ENCODE measurements around the gene TNFRSF1A. TPM values are rescaled to one million over a fixed set of nuclear protein-coding genes. Genes with fewer than 3 reads are reported as not detected.

TNFRSF1A gene
- total RNA-seq, 6 donors from 2014 or later: 140 to 425 (median 202) TPM

DNA sequence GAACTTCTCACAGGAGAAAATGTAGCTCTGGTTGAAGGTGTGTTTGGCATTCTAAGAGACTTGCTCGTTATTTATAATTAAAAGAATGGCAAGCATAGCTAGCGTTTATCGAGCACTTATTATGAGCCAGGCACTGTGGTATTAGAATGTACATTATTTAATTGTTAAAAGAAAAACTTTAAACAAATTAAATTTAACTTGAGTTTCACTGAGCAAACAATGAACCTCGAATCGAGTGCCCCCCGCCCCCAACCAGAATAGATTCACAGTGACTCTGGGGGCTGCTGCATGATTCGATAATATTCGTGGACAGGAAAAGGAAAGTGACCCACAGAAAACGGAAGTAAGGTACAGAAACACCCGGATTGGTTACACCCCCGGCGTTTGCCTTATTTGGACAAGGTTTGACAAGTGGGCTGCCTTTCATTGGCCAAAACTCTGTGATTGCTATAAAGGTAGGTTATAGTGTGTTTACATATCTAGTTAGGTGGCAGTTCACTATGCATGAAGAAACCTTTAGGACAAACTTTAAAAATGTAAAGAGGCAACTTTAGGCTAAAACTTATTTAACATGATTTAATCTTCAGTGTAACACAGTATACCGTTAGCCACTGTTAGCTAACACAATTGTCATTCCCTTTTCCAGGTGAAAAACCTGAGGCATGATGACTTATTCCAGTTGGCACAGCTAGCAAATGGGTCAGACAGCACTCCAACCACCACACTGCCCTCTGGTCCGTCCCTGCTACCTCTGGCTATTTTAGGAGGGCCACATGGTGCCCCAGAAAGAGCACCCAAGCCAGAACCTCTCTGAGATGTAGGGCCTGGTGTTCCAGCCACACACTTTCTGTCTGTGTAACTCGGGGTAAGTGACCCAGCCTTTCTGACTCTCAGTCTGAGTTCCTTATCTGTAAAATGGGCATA lies 26.4 kb upstream of the TNFRSF1A start:
- no peak for TF ChIP-seq EP300 (IDR thresholded peaks at IDR 0.05)
- TF ChIP-seq, protein P1, sequence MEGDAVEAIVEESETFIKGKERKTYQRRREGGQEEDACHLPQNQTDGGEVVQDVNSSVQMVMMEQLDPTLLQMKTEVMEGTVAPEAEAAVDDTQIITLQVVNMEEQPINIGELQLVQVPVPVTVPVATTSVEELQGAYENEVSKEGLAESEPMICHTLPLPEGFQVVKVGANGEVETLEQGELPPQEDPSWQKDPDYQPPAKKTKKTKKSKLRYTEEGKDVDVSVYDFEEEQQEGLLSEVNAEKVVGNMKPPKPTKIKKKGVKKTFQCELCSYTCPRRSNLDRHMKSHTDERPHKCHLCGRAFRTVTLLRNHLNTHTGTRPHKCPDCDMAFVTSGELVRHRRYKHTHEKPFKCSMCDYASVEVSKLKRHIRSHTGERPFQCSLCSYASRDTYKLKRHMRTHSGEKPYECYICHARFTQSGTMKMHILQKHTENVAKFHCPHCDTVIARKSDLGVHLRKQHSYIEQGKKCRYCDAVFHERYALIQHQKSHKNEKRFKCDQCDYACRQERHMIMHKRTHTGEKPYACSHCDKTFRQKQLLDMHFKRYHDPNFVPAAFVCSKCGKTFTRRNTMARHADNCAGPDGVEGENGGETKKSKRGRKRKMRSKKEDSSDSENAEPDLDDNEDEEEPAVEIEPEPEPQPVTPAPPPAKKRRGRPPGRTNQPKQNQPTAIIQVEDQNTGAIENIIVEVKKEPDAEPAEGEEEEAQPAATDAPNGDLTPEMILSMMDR (IDR thresholded peaks at IDR 0.05): no peak
- no peak for TF ChIP-seq POLR2A (IDR thresholded peaks at IDR 0.05)
- TF ChIP-seq POLR2AphosphoS5 (IDR thresholded peaks at IDR 0.05): no peak
- H3K9me3 ChIP-seq: no peaks in the 10 kb centered on the region
- WGBS, 2 donors: 47 to 59% methylated on average over 15 of the region's 15 CpGs
- H3K27me3 ChIP-seq: no peaks in the 10 kb centered on the region
- ATAC-seq (ENCODE audit: low FRiP score in 2 of 2) (no peak), DNase-seq (no peak)
- H3K4me3 ChIP-seq: peak overlapping the region in 1 of 4 donors; percentile 1
- H3K4me1 ChIP-seq: peaks cover 48 to 69% (median 64%) of the 10 kb centered on the region in 4 donors
- no peaks in the 10 kb centered on the region for H3K36me3 ChIP-seq
- peak overlapping the region; percentile 32 to 63 (median 60) for H3K27ac ChIP-seq

DNA sequence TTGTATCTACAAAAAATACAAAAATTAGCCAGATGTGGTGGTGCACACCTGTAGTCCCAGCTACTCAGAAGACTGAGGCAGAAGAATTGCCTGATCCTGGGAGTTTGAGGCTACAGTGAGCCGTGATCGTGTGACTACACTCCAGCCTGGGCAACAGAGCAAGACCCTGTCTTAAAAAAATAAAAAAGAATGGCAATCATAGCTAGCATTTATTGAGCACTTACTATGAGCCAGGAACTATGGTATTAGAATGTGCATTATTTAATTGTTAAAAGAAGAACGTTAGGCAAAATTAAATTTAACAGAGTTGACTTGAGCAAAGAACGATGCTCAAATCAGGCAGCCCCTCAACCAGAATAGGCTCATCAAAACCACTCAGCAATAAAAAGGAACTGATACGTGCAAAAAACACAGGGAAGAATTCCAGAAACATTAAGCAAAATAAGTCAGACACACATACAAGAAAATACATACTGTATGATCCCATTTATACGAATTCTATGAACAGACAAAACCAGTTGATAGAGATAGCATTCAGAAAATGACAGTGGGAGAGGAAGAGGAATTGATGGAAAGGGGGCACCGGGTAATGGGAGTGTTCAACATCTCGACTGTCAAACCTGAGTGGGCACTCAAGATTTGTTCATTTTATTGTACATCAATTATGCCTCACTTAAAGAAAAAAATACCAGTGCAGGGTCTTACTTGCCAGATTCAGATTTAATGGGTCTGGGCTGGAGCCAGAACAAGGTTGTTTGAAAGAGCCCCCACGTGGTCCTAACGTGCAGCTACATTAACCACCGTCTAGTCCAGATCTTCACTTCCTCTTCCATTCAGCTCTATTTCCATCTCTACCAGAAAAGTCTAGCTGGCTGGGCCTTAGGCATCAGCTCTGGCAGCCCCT lies 25.4 kb upstream of the TNFRSF1A start:
- H3K9me3 ChIP-seq: no peaks in the 10 kb centered on the region
- 48 to 49% methylated on average over 11 of the region's 11 CpGs for WGBS, 2 donors
- no peaks in the 10 kb centered on the region for H3K27me3 ChIP-seq
- peak overlapping the region; percentile 1 to 63 (median 60) for H3K27ac ChIP-seq
- DNase-seq: no peak
- H3K4me3 ChIP-seq: no peak overlapping the region
- peak in 1 of 2 donors; percentile 36 for ATAC-seq (ENCODE audit: low FRiP score in 2 of 2)
- TF ChIP-seq, protein P1 (IDR thresholded peaks at IDR 0.05): peak in 4 of 6 experiments; percentile 17 to 27 (median 23)
- TF ChIP-seq EP300 (IDR thresholded peaks at IDR 0.05): no peak
- TF ChIP-seq POLR2A (IDR thresholded peaks at IDR 0.05): no peak
- H3K36me3 ChIP-seq: no peaks in the 10 kb centered on the region
- peaks cover 48 to 74% (median 66%) of the 10 kb centered on the region in 4 donors for H3K4me1 ChIP-seq

DNA sequence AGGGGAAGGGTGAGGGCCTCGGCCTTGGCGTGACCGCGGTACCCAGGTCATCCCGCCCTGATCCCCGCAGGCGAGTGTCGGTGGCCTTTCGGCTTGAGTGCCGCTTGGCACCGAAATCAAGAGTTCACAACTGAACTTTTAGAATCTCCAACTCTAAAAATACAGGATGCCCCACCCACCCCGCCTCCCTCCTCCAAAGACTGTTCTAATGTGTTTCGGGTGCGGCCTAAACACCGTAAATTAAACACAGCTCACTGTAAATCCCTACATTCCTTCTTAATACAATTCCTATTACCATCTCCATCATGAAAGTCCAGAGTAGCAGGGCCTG lies 22.1 kb upstream of the TNFRSF1A start:
- WGBS, 2 donors: 33 to 58% methylated on average over 12 to 15 of the region's 15 CpGs
- DNase-seq (peak in 1 of 2 donors; percentile 82), ATAC-seq (ENCODE audit: low FRiP score in 2 of 2) (peak; percentile 1 to 44)
- H3K9me3 ChIP-seq: no peaks in the 10 kb centered on the region
- H3K4me1 ChIP-seq: peaks cover 47 to 68% (median 65%) of the 10 kb centered on the region in 4 donors
- no peaks in the 10 kb centered on the region for H3K27me3 ChIP-seq
- TF ChIP-seq POLR2AphosphoS5 (IDR thresholded peaks at IDR 0.05) (peak in 1 of 2 donors; percentile 32), EP300 (IDR thresholded peaks at IDR 0.05) (no peak)
- H3K36me3 ChIP-seq: no peaks in the 10 kb centered on the region
- peak overlapping the region in 3 of 4 donors; percentile 49 to 64 (median 53) for H3K4me3 ChIP-seq
- H3K27ac ChIP-seq: peak overlapping the region; percentile 89 to 96 (median 95)

DNA sequence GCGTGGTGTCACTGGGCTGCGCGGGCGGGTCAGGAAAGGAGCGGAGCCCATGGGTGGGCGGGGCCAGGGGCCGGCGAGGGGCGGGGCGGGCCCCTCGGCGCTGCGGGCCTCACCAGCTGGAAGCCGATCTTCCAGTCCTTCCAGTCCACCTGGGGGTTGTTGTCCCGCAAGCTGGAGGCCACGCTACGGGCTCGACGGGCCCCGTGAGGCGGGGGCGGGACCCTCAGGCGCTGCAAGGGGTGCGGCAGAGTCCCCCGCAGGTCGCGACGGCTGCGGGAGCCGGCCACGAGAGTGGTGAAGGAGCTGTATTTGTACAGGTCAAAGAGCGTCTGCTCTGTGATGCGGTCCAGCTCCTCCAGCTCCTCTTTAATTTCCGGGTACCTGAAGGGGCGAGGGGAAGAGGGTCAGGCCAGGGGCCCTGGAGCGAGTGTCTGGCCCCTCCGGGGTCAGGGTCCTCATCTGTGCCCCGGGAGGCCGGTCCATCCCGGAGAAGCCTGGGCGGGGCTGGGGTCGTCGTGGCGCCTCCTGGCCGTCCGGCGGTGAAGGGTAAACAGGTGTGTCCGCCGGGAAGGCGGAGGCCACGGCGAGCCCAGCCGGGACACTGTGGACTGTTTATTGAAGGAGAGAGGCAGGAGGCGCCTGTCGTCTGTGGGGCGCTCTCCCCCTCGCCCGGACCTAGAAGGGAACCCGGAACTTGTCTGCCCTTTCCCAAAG lies 21.6 kb upstream of the TNFRSF1A start:
- WGBS, 2 donors: 8 to 21% methylated on average over 21 to 56 of the region's 59 CpGs
- H3K4me3 ChIP-seq: peak overlapping the region; percentile 21 to 64 (median 51)
- peak overlapping the region; percentile 89 to 96 (median 95) for H3K27ac ChIP-seq
- peaks cover 45 to 68% (median 60%) of the 10 kb centered on the region in 4 donors for H3K4me1 ChIP-seq
- DNase-seq (peak; percentile 82 to 94), ATAC-seq (ENCODE audit: low FRiP score in 2 of 2) (peak; percentile 84 to 94)
- TF ChIP-seq EP300 (IDR thresholded peaks at IDR 0.05): peak in 1 of 4 donors; percentile 71
- TF ChIP-seq, protein P1 (IDR thresholded peaks at IDR 0.05): peak in 5 of 6 experiments; percentile 1 to 18 (median 4)
- TF ChIP-seq POLR2A (IDR thresholded peaks at IDR 0.05): peak in 3 of 4 donors; percentile 58 to 78 (median 64)
- peak; percentile 66 to 74 for TF ChIP-seq POLR2AphosphoS5 (IDR thresholded peaks at IDR 0.05)
- H3K36me3 ChIP-seq: no peaks in the 10 kb centered on the region
- no peaks in the 10 kb centered on the region for H3K27me3 ChIP-seq
- H3K9me3 ChIP-seq: no peaks in the 10 kb centered on the region

Data from upper lobe of left lung (tissue), 6 donors.